HG03045 (cell line): ENCODE results near the gene PSAP.

ENCODE experiments used
- ATAC-seq: cut with Tn5 transposase; IDR thresholded peaks from one replicate; pipeline ENCODE4 v1.9.1; 2021; ENCODE audit warnings: mild to moderate bottlenecking, moderate library complexity; ENCODE audit not compliant: unreplicated experiment

The PSAP gene

GRCh38 chr10:71770255-71770654 is 80.8 kb downstream of the PSAP start:
- ATAC-seq = no peak

GRCh38 chr10:71769279-71769823 is 81.7 kb downstream of the PSAP start:
- no peak for ATAC-seq

- ATAC-seq = no peak
Observed at GRCh38 chr10:71767420-71768035, 83.5 kb downstream of the PSAP start.

- no peak for ATAC-seq
Observed at GRCh38 chr10:71766717-71767419, 84.2 kb downstream of the PSAP start.
